Measurements from ENCODE around the gene PRCP.
"Not testable (repeated sequence)": the region's sequence is repeated elsewhere in the genome, so short reads cannot be mapped to it uniquely, and the experiment has no call there.

The PRCP gene

GRCh38 chr11:82900277-82901164, at the start of gene PRCP:
Gene PRCP (minus strand): TSS chr11:82900430. CDS start chr11:82900402, 28 bp downstream.
- Histone ChIP-seq H3K4me3 (ENCODE audit: low read length) (peak within 1 kb of the TSS; percentile 70), H3K9me3 (ENCODE audit: control insufficient read depth, low read length) (no peaks in the 10 kb centered on the region), H3K4me1 (ENCODE audit: control insufficient read depth, insufficient read depth, low read length) (peaks cover 18% of the 10 kb centered on the region), H3K9ac (ENCODE audit: low read length) (peak within 1 kb of the TSS; percentile 88), H3K36me3 (ENCODE audit: control insufficient read depth, insufficient read depth, low read length) (no peaks in the 10 kb centered on the region), H3K27me3 (ENCODE audit: control insufficient read depth, insufficient read depth, low read length) (no peaks in the 10 kb centered on the region)

- Histone ChIP-seq H3K4me1 (ENCODE audit: control insufficient read depth, insufficient read depth, low read length) (no peaks in the 10 kb centered on the region), H3K9ac (ENCODE audit: low read length) (no peak overlapping the region), H3K27me3 (ENCODE audit: control insufficient read depth, insufficient read depth, low read length) (no peaks in the 10 kb centered on the region), H3K4me3 (ENCODE audit: low read length) (no peak overlapping the region), H3K9me3 (ENCODE audit: control insufficient read depth, low read length) (no peaks in the 10 kb centered on the region), H3K36me3 (ENCODE audit: control insufficient read depth, insufficient read depth, low read length) (no peaks in the 10 kb centered on the region)
Observed at GRCh38 chr11:82949352-82949751, 49.1 kb upstream of the PRCP start.

- Histone ChIP-seq H3K27me3 (ENCODE audit: control insufficient read depth, insufficient read depth, low read length) (no peaks in the 10 kb centered on the region), H3K4me3 (ENCODE audit: low read length) (no peak overlapping the region), H3K36me3 (ENCODE audit: control insufficient read depth, insufficient read depth, low read length) (no peaks in the 10 kb centered on the region), H3K4me1 (ENCODE audit: control insufficient read depth, insufficient read depth, low read length) (peaks cover 4% of the 10 kb centered on the region), H3K9ac (ENCODE audit: low read length) (no peak overlapping the region), H3K9me3 (ENCODE audit: control insufficient read depth, low read length) (no peaks in the 10 kb centered on the region)
Observed at GRCh38 chr11:82945682-82946081, 45.5 kb upstream of the PRCP start.

- not testable (repeated sequence) for H3K36me3 ChIP-seq (ENCODE audit: control insufficient read depth, insufficient read depth, low read length); H3K4me3 ChIP-seq (ENCODE audit: low read length); H3K9ac ChIP-seq (ENCODE audit: low read length); H3K9me3 ChIP-seq (ENCODE audit: control insufficient read depth, low read length); H3K4me1 ChIP-seq (ENCODE audit: control insufficient read depth, insufficient read depth, low read length); H3K27me3 ChIP-seq (ENCODE audit: control insufficient read depth, insufficient read depth, low read length)
Observed at GRCh38 chr11:82945041-82945440, 44.8 kb upstream of the PRCP start.

- no peak overlapping the region for H3K4me3 ChIP-seq (ENCODE audit: low read length)
- no peaks in the 10 kb centered on the region for H3K9me3 ChIP-seq (ENCODE audit: control insufficient read depth, low read length)
- no peaks in the 10 kb centered on the region for H3K27me3 ChIP-seq (ENCODE audit: control insufficient read depth, insufficient read depth, low read length)
- peaks cover 4% of the 10 kb centered on the region for H3K4me1 ChIP-seq (ENCODE audit: control insufficient read depth, insufficient read depth, low read length)
- no peak overlapping the region for H3K9ac ChIP-seq (ENCODE audit: low read length)
- H3K36me3 ChIP-seq (ENCODE audit: control insufficient read depth, insufficient read depth, low read length) = no peaks in the 10 kb centered on the region
Observed at GRCh38 chr11:82944198-82944597, 44.0 kb upstream of the PRCP start.

GRCh38 chr11:82943430-82943829, 43.2 kb upstream of the PRCP start:
- H3K9me3 ChIP-seq (ENCODE audit: control insufficient read depth, low read length); H3K36me3 ChIP-seq (ENCODE audit: control insufficient read depth, insufficient read depth, low read length); H3K9ac ChIP-seq (ENCODE audit: low read length); H3K27me3 ChIP-seq (ENCODE audit: control insufficient read depth, insufficient read depth, low read length); H3K4me1 ChIP-seq (ENCODE audit: control insufficient read depth, insufficient read depth, low read length); H3K4me3 ChIP-seq (ENCODE audit: low read length): not testable (repeated sequence)

- Histone ChIP-seq H3K4me3 (ENCODE audit: low read length) (no peak overlapping the region), H3K27me3 (ENCODE audit: control insufficient read depth, insufficient read depth, low read length) (no peaks in the 10 kb centered on the region), H3K9ac (ENCODE audit: low read length) (no peak overlapping the region), H3K36me3 (ENCODE audit: control insufficient read depth, insufficient read depth, low read length) (no peaks in the 10 kb centered on the region), H3K9me3 (ENCODE audit: control insufficient read depth, low read length) (no peaks in the 10 kb centered on the region), H3K4me1 (ENCODE audit: control insufficient read depth, insufficient read depth, low read length) (peaks cover 4% of the 10 kb centered on the region)
Observed at GRCh38 chr11:82942376-82942775, 42.1 kb upstream of the PRCP start.

GRCh38 chr11:82939456-82939855, 39.2 kb upstream of the PRCP start:
- no peaks in the 10 kb centered on the region for H3K27me3 ChIP-seq (ENCODE audit: control insufficient read depth, insufficient read depth, low read length)
- no peaks in the 10 kb centered on the region for H3K9me3 ChIP-seq (ENCODE audit: control insufficient read depth, low read length)
- no peaks in the 10 kb centered on the region for H3K36me3 ChIP-seq (ENCODE audit: control insufficient read depth, insufficient read depth, low read length)
- H3K4me1 ChIP-seq (ENCODE audit: control insufficient read depth, insufficient read depth, low read length) = peaks cover 4% of the 10 kb centered on the region
- H3K4me3 ChIP-seq (ENCODE audit: low read length) = no peak overlapping the region
- no peak overlapping the region for H3K9ac ChIP-seq (ENCODE audit: low read length)

- Histone ChIP-seq H3K4me3 (ENCODE audit: low read length) (no peak overlapping the region), H3K27me3 (ENCODE audit: control insufficient read depth, insufficient read depth, low read length) (no peaks in the 10 kb centered on the region), H3K9me3 (ENCODE audit: control insufficient read depth, low read length) (no peaks in the 10 kb centered on the region), H3K36me3 (ENCODE audit: control insufficient read depth, insufficient read depth, low read length) (no peaks in the 10 kb centered on the region), H3K9ac (ENCODE audit: low read length) (no peak overlapping the region), H3K4me1 (ENCODE audit: control insufficient read depth, insufficient read depth, low read length) (no peaks in the 10 kb centered on the region)
Observed at GRCh38 chr11:82937554-82937953, 37.3 kb upstream of the PRCP start.

GRCh38 chr11:82936261-82936660, 36.0 kb upstream of the PRCP start:
- H3K9me3 ChIP-seq (ENCODE audit: control insufficient read depth, low read length) = no peaks in the 10 kb centered on the region
- H3K36me3 ChIP-seq (ENCODE audit: control insufficient read depth, insufficient read depth, low read length) = no peaks in the 10 kb centered on the region
- H3K4me3 ChIP-seq (ENCODE audit: low read length) = no peak overlapping the region
- no peaks in the 10 kb centered on the region for H3K27me3 ChIP-seq (ENCODE audit: control insufficient read depth, insufficient read depth, low read length)
- H3K4me1 ChIP-seq (ENCODE audit: control insufficient read depth, insufficient read depth, low read length) = no peaks in the 10 kb centered on the region
- H3K9ac ChIP-seq (ENCODE audit: low read length) = no peak overlapping the region

- H3K9me3 ChIP-seq (ENCODE audit: control insufficient read depth, low read length) = no peaks in the 10 kb centered on the region
- H3K27me3 ChIP-seq (ENCODE audit: control insufficient read depth, insufficient read depth, low read length) = no peaks in the 10 kb centered on the region
- H3K9ac ChIP-seq (ENCODE audit: low read length) = no peak overlapping the region
- no peak overlapping the region for H3K4me3 ChIP-seq (ENCODE audit: low read length)
- no peaks in the 10 kb centered on the region for H3K36me3 ChIP-seq (ENCODE audit: control insufficient read depth, insufficient read depth, low read length)
- no peaks in the 10 kb centered on the region for H3K4me1 ChIP-seq (ENCODE audit: control insufficient read depth, insufficient read depth, low read length)
Observed at GRCh38 chr11:82932564-82932963, 32.3 kb upstream of the PRCP start.

- H3K4me3 ChIP-seq (ENCODE audit: low read length) = no peak overlapping the region
- no peaks in the 10 kb centered on the region for H3K36me3 ChIP-seq (ENCODE audit: control insufficient read depth, insufficient read depth, low read length)
- no peaks in the 10 kb centered on the region for H3K4me1 ChIP-seq (ENCODE audit: control insufficient read depth, insufficient read depth, low read length)
- no peak overlapping the region for H3K9ac ChIP-seq (ENCODE audit: low read length)
- H3K27me3 ChIP-seq (ENCODE audit: control insufficient read depth, insufficient read depth, low read length) = no peaks in the 10 kb centered on the region
- H3K9me3 ChIP-seq (ENCODE audit: control insufficient read depth, low read length) = no peaks in the 10 kb centered on the region
Observed at GRCh38 chr11:82930734-82931133, 30.5 kb upstream of the PRCP start.

Data from mucosa of stomach (tissue), 1 donor.